ENCODE measurements around the gene SNX27.
A peak's percentile ranks its signal among the peaks of the same experiment; 100 is the strongest.
"Not testable (repeated sequence)": the region's sequence is repeated elsewhere in the genome, so short reads cannot be mapped to it uniquely, and the experiment has no call there.

The SNX27 gene

GRCh38 chr1:151613282-151613780, 1.5 kb downstream of the SNX27 start:
- H3K36me3 ChIP-seq: peaks cover 0 to 6% (median 0%) of the 10 kb centered on the region in 3 donors
- H3K4me1 ChIP-seq: peaks cover 0 to 46% (median 11%) of the 10 kb centered on the region in 4 donors
- peak overlapping the region; percentile 99 for H3K4me3 ChIP-seq
- no peak for DNase-seq
- intact Hi-C loops (cut with DNase I; ENCODE audit: low total_unique reads): loop anchor here (5.0 kb wide), 1 partner anchor 156 kb away; the partner anchor contains the start of gene POGZ
- H3K27ac ChIP-seq: peak overlapping the region; percentile 97 to 98
- no peaks in the 10 kb centered on the region for H3K27me3 ChIP-seq
- no peaks in the 10 kb centered on the region for H3K9me3 ChIP-seq
- TF ChIP-seq CTCF (IDR thresholded peaks at IDR 0.05): no peak

GRCh38 chr1:151615711-151616504, 4.1 kb downstream of the SNX27 start:
- intact Hi-C loops (cut with DNase I; ENCODE audit: low total_unique reads): no loop called here
- Histone ChIP-seq H3K4me3 (no peak overlapping the region), H3K27ac (no peak overlapping the region), H3K36me3 (peaks cover 0 to 6% (median 0%) of the 10 kb centered on the region in 3 donors), H3K27me3 (no peaks in the 10 kb centered on the region), H3K9me3 (no peaks in the 10 kb centered on the region), H3K4me1 (peaks cover 0 to 66% (median 21%) of the 10 kb centered on the region in 4 donors)
- DNase-seq: no peak
- no peak for TF ChIP-seq CTCF (IDR thresholded peaks at IDR 0.05)

GRCh38 chr1:151616505-151616849, 4.6 kb downstream of the SNX27 start:
- H3K27me3 ChIP-seq: no peaks in the 10 kb centered on the region
- peaks cover 0 to 6% (median 0%) of the 10 kb centered on the region in 3 donors for H3K36me3 ChIP-seq
- peaks cover 0 to 67% (median 21%) of the 10 kb centered on the region in 4 donors for H3K4me1 ChIP-seq
- TF ChIP-seq CTCF (IDR thresholded peaks at IDR 0.05): no peak
- H3K4me3 ChIP-seq: no peak overlapping the region
- intact Hi-C loops (cut with DNase I; ENCODE audit: low total_unique reads): no loop called here
- no peak overlapping the region for H3K27ac ChIP-seq
- no peaks in the 10 kb centered on the region for H3K9me3 ChIP-seq
- no peak for DNase-seq

- TF ChIP-seq CTCF (IDR thresholded peaks at IDR 0.05): no peak
- H3K9me3 ChIP-seq: no peaks in the 10 kb centered on the region
- H3K27me3 ChIP-seq: no peaks in the 10 kb centered on the region
- H3K27ac ChIP-seq: no peak overlapping the region
- H3K4me1 ChIP-seq: peaks cover 0 to 67% (median 20%) of the 10 kb centered on the region in 4 donors
- intact Hi-C loops (cut with DNase I; ENCODE audit: low total_unique reads): no loop called here
- no peak overlapping the region for H3K4me3 ChIP-seq
- DNase-seq: no peak
- H3K36me3 ChIP-seq: peaks cover 0 to 6% (median 0%) of the 10 kb centered on the region in 3 donors
Observed at GRCh38 chr1:151618003-151618402, 6.2 kb downstream of the SNX27 start.

GRCh38 chr1:151618470-151618869, 6.6 kb downstream of the SNX27 start:
- Histone ChIP-seq H3K4me1 (peaks cover 0 to 62% (median 17%) of the 10 kb centered on the region in 4 donors), H3K27ac (no peak overlapping the region)

GRCh38 chr1:151618996-151619395, 7.1 kb downstream of the SNX27 start:
- H3K36me3 ChIP-seq; H3K9me3 ChIP-seq; intact Hi-C loops (cut with DNase I; ENCODE audit: low total_unique reads); H3K4me3 ChIP-seq; H3K27me3 ChIP-seq; DNase-seq; H3K27ac ChIP-seq: not testable (repeated sequence)
- peaks cover 0 to 57% (median 15%) of the 10 kb centered on the region in 4 donors for H3K4me1 ChIP-seq

More at GRCh38 chr1:151618470-151618869, 6.6 kb downstream of the SNX27 start:
- DNase-seq: no peak
- Histone ChIP-seq H3K4me3 (no peak overlapping the region), H3K27me3 (no peaks in the 10 kb centered on the region), H3K9me3 (no peaks in the 10 kb centered on the region), H3K36me3 (peaks cover 0 to 6% (median 0%) of the 10 kb centered on the region in 3 donors)
- TF ChIP-seq CTCF (IDR thresholded peaks at IDR 0.05): no peak
- intact Hi-C loops (cut with DNase I; ENCODE audit: low total_unique reads): no loop called here
